Measurements from ENCODE around the gene SHISA6.
"Not testable (repeated sequence)": the region's sequence is repeated elsewhere in the genome, so short reads cannot be mapped to it uniquely, and the experiment has no call there.

Gene SHISA6

GRCh38 chr17:11303773-11304394, 62.9 kb downstream of the SHISA6 start:
- DNase-seq (ENCODE audit: low read depth), result no peak

- no peak for DNase-seq (ENCODE audit: low read depth)
Measured at GRCh38 chr17:11304568-11304967, 63.6 kb downstream of the SHISA6 start.

- DNase-seq (ENCODE audit: low read depth), result no peak
Measured at GRCh38 chr17:11305524-11305923, 64.5 kb downstream of the SHISA6 start.

GRCh38 chr17:11308531-11308930, 67.5 kb downstream of the SHISA6 start:
- no peak for DNase-seq (ENCODE audit: low read depth)

GRCh38 chr17:11309033-11309432, 68.0 kb downstream of the SHISA6 start:
- DNase-seq (ENCODE audit: low read depth), result no peak

- DNase-seq (ENCODE audit: low read depth), result no peak
Measured at GRCh38 chr17:11309850-11310249, 68.8 kb downstream of the SHISA6 start.

GRCh38 chr17:11316451-11316850, 75.4 kb downstream of the SHISA6 start:
- DNase-seq (ENCODE audit: low read depth), result not testable (repeated sequence)

- DNase-seq (ENCODE audit: low read depth), result no peak
Measured at GRCh38 chr17:11318207-11318606, 77.2 kb downstream of the SHISA6 start.

GRCh38 chr17:11319894-11320293, 78.9 kb downstream of the SHISA6 start:
- DNase-seq (ENCODE audit: low read depth), result no peak

- DNase-seq (ENCODE audit: low read depth), result no peak
Measured at GRCh38 chr17:11324021-11324420, 83.0 kb downstream of the SHISA6 start.

GRCh38 chr17:11324846-11325420, 83.9 kb downstream of the SHISA6 start:
- no peak for DNase-seq (ENCODE audit: low read depth)

GRCh38 chr17:11326492-11326891, 85.5 kb downstream of the SHISA6 start:
- no peak for DNase-seq (ENCODE audit: low read depth)

- DNase-seq (ENCODE audit: low read depth), result no peak
Measured at GRCh38 chr17:11328770-11329169, 87.8 kb downstream of the SHISA6 start.

GRCh38 chr17:11330006-11330405, 89.0 kb downstream of the SHISA6 start:
- no peak for DNase-seq (ENCODE audit: low read depth)

- DNase-seq (ENCODE audit: low read depth), result no peak
Measured at GRCh38 chr17:11330826-11331225, 89.8 kb downstream of the SHISA6 start.

GRCh38 chr17:11331547-11332513, 90.8 kb downstream of the SHISA6 start:
- DNase-seq (ENCODE audit: low read depth), result no peak

GRCh38 chr17:11332706-11333105, 91.7 kb downstream of the SHISA6 start:
- DNase-seq (ENCODE audit: low read depth), result no peak

GRCh38 chr17:11334493-11334892, 93.5 kb downstream of the SHISA6 start:
- DNase-seq (ENCODE audit: low read depth), result no peak

- DNase-seq (ENCODE audit: low read depth), result no peak
Measured at GRCh38 chr17:11336290-11336689, 95.3 kb downstream of the SHISA6 start.

GRCh38 chr17:11340803-11341202, 99.8 kb downstream of the SHISA6 start:
- DNase-seq (ENCODE audit: low read depth), result no peak

- no peak for DNase-seq (ENCODE audit: low read depth)
Measured at GRCh38 chr17:11342138-11342537, 101.1 kb downstream of the SHISA6 start.

GRCh38 chr17:11349106-11349505, 108.1 kb downstream of the SHISA6 start:
- no peak for DNase-seq (ENCODE audit: low read depth)

GRCh38 chr17:11351479-11351878, 110.5 kb downstream of the SHISA6 start:
- no peak for DNase-seq (ENCODE audit: low read depth)
